ENCODE results near the gene HYAL3.

HYAL3 gene, protein sequence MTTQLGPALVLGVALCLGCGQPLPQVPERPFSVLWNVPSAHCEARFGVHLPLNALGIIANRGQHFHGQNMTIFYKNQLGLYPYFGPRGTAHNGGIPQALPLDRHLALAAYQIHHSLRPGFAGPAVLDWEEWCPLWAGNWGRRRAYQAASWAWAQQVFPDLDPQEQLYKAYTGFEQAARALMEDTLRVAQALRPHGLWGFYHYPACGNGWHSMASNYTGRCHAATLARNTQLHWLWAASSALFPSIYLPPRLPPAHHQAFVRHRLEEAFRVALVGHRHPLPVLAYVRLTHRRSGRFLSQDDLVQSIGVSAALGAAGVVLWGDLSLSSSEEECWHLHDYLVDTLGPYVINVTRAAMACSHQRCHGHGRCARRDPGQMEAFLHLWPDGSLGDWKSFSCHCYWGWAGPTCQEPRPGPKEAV

DNA sequence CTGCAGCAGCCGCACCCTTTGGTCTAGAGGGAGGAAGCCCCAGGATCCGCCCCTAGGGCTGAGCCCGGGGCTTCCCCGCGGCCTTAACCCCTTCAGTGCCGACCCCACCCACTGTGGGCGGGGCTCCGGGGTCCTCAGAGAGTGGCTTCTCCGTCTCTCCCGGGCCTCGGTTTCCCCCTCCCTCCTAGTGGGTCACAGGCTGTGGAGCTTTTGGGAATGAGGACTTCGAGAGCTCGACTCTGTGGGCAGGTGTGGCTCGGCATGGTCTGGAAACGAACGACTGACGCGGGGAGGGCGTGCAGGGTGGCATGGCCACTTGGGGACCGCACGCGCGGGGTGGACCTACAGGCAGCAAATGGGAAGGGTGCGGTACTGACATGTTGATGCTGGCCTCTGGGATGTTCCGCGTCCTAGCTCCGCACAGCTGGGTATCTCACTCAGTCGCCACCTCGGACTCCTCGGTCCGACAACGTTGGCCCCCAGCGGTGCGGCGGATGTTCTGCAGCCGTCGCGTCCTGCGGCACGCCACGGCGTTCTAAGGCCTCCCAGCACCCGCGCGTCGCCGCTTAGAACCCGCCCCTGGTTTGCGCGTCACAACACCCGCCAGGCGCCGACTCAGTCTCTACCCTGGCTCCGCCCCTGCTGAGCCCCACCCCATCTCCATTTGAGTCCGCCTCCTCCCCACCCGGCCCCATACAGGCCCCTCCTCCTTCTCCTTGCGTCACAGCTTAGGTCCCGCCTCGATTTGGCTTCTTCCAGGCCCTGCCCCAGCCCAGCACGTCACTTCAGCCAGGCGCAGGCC, at the start of gene HYAL3, which contains the start of gene NAA80:
Gene HYAL3, minus strand, starts transcription at position 570 of the 802 bp plus-strand sequence. CDS start 3,803 bp downstream, outside the sequence.
Gene NAA80, minus strand, starts transcription at position 570 of the 802 bp plus-strand sequence. CDS start 1,942 bp downstream, outside the sequence.
- peak; percentile 96 to 100 (median 99) for DNase-seq

DNA sequence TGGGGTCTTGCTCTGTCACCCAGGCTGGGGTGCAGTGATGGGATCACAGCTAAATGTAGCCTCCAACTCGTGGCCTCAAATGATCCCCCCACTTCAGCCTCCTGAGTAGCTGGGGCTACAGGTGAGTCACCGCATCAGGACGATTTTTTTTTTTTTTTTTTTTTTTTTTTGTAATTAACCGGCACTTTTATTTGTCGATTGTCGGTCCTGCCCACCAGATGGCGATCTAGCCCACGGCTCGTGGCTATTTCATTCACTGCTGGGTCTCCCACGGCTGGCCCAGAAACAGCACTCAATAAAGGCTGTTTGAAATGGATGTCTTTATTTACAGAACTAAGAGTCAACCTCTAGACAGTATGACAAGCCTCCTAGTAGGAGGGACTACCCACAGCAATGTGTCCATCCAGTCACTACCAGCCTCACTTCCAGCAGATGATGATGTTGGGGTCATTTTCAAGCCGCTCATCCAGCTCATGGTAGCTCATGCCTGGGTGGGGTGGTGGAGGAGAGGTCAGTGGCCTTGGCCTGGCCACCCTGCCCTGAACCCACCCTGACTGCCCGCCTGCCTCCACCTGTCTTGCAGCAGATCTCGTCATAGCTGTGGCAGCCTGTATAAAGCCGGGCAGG, 48.1 kb upstream of the HYAL3 start:
- peak; percentile 45 to 71 (median 66) for DNase-seq

DNA sequence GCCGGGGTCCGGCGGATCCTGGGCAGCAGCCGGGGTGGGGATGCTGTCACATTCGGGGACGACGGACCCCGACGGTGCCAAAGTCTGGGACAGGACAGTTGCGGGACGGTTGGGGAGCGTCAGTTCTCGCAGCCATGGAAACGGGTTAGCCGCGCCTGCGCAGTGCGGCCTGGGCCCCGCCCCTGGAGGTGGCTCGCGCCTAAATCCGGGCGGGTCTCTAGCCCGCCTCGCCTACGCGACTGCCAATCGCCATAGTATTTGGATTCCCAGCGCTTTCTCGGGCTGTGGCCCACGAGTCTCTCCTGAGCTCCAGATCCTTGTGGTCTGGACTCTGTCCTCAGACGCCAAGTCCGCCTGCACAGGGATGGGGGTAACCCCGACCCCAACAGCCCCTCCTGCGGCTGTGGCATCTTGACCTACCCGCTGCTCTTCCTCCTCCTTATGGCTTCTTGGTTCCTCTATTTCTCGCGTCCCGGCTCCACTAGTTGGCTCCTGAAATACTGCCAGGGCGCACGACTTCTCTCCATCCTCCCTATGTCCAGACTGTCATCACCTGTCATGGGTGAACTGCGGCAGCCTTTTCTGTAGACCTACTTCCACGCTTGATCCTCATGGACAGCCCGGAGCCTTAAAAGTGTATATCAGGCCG, 46.5 kb upstream of the HYAL3 start, which contains the start of gene ZMYND10:
Gene ZMYND10, minus strand, starts transcription at position 147 of the 649 bp plus-strand sequence. CDS start 153 bp downstream, outside the sequence.
- DNase-seq: peak; percentile 52 to 75 (median 72)

DNA sequence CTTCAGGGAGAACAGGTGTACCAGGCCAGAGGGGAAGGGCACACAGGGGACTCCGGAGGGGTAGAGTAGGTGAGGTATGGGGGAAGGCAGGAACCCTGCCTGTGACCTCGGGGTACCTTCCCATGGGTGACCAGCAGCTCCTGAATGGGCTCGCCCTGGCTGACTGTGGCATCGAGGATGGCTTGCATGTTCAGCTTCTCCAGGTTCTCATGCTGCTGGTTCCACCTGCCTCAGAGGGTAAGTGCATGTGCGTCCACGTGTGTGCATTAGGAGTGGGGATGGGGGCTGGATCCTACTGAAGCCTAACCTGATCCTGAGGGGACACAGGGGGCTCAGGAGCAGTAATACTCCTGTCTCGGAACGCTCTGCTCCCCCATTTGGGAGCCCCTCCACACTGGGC, 45.8 kb upstream of the HYAL3 start:
- DNase-seq: no peak

DNA sequence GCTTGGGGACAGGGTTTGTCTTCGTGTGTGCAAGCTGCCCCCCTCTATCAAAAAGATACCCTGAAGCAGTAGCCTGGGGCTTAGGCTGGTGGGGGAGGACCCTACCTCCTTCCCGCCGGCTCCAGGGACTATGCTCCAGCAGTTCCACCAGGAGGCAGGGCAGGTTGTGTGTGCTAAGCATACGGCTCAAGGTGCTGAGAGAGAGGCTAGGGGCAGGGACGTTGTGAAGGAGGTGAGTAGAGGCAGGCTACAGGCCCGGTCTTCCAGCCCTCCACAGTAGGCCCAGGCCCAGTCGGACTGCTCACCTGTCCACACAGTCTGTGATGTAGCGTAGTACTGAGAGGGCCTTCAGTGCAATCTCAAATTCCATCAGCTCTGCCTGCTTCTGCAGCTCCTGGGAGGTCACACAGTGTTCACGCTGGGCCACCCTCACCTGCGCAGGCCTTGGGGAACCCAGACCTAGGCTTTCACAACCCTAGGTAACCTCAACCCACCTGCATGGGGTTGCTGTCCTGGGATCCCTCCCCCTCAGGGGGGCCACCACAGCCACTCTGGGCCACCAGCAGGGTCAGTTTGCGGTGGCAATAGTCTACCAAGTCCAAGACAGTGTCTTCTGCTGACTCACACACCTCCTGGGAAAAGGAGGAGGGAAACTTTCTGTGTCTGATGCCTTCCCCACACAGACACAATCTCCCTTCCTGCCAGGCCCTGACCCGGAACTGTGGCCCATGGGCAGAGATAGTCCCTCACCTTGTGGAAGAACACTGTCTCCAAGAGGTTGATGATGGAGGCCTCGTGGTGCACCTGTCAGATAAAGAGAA, 43.8 kb upstream of the HYAL3 start:
- no peak for DNase-seq

DNA sequence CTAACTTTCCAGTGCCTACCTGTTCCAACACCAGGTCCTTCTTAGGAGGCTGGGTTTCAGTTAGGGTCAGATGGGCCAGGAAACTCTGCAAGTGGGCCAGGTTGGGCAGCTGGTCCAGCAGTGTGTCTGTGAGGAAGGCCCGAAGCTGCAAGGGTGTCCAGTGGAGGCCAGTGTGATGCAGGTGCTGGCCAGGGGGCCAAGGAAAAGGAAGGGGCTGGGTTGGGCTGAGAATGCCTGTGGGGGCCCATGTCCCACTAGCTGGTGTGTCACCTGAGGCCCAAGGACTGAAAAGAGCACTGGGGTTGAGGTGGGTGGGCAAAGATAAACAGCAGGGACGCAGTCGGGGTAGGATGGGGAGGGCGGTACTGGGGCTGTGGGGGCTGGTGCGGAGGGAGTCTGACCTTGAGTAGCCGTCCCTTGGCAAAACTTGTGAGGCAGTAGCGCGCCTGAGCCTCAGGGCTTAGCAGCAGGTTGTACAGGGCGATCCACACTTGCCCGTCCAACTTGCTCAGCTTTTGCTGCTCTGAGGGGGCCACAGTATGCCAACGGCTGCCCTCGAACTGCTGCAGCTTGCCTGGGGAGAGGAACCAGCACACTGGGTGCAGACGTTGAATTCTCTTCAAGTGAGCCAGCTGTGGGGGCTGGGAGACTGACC, 42.9 kb upstream of the HYAL3 start:
- DNase-seq: no peak

DNA sequence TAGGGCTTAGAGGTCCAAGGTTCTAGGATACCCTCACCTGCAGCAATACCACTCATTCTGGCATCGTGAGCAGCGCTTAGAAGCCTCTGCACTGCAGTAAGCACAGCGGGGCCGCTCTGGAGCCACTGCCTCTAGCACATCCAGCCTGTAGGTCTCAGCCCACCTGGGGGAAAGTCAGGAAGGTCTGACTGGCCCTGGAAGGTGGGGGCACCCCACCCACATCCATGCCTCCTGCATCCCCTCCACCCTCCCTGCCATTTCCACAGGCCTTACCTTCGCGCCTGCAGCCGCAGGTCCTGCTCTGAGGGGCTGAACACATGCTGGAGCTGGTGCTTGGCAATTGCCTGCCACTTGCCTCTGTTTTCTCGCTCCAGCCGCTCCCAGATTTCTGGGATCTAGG, 42.3 kb upstream of the HYAL3 start:
- DNase-seq: no peak

DNA sequence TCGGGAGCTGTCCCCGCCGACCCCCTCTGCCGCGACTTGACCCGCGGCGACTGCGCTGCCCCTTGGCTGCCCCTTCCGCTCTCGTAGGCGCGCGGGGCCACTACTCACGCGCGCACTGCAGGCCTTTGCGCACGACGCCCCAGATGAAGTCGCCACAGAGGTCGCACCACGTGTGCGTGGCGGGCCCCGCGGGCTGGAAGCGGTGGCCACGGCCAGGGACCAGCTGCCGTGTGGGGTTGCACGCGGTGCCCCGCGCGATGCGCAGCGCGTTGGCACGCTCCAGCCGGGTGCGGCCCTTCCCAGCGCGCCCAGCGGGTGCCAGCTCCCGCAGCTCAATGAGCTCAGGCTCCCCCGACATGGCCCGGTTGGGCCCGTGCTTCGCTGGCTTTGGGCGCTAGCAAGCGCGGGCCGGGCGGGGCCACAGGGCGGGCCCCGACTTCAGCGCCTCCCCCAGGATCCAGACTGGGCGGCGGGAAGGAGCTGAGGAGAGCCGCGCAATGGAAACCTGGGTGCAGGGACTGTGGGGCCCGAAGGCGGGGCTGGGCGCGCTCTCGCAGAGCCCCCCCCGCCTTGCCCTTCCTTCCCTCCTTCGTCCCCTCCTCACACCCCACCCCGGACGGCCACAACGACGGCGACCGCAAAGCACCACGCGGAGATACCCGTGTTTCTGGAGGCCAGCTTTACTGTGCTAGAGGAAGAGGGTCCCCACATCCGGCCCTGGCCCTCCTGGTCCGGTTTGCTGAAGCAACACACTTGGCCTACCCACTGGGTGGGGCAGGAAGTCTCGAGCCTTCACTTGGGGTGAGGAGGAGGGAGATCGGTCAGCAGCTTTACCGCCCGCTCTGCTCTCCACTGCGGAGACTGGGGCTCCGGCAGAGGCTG, 41.5 kb upstream of the HYAL3 start, which contains the start of gene RASSF1:
Gene RASSF1, minus strand, starts transcription at position 389 of the 882 bp plus-strand sequence. Its CDS starts 31 bp downstream, at position 358.
- peak in 5 of 6 experiments; percentile 24 to 58 (median 36) for DNase-seq

DNA sequence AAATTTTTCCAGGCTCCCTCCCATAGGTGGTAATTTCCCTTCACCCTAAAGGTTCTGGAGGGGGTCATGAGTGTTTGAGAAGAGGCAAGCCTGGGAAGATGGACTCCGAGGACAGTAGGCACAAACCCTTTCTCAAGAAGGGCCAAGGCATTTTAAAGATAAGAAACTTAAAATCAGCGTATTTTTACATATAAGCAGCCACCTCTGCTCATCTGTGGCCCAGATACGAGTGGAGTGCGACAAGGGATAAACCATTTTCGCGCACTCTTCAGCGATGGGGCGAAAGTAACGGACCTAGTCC, 40.9 kb upstream of the HYAL3 start:
- DNase-seq: no peak

DNA sequence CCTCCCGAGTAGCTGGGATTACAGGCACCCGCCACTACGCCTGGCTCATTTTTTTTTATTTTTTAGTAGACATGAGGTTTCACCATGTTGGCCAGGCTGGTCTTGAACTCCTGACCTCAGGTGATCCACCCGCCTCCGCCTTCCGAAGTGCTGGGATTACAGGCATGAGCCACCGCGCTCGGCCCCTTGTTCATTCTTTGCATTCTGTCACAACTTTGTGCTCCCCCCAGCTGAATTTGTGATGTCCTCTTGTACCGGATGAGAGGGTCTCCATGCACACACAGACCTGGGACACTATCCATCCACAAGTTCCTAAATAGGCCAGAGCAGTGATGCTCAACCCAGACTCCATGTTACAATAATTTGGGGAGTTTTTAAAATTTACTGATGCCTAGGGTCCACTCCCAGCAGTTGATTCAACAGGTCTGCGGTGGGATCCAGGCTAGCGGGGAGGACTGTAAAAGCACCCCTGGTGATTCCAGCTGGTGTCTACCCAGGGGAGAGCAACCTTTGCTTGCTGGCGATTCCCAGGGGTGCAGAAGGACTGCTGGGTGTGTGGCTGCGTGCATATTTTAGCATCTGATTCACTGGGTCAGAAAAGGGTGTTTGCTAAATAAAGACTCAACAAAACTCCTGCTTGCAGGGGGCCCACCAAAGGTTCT, 40.4 kb upstream of the HYAL3 start:
- DNase-seq: no peak

DNA sequence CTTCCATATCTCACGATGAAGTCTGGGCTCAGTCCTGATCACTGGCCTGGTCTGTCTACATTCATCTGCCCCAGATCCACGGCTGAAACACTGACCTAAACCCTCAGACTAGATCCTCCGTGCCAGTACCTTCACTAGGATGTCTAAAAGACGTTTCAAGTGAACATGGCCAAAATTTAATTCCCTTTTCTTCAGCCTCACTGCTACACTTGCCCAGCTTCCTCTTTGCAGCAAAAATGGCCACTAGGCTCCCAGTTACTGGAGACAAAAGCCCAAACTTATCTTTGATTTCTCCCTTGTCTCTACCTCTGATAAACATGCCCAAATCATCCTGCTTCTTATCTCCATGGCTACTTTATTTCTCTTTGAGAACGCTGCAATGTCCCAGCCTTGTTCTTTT, 39.8 kb upstream of the HYAL3 start:
- DNase-seq: no peak

DNA sequence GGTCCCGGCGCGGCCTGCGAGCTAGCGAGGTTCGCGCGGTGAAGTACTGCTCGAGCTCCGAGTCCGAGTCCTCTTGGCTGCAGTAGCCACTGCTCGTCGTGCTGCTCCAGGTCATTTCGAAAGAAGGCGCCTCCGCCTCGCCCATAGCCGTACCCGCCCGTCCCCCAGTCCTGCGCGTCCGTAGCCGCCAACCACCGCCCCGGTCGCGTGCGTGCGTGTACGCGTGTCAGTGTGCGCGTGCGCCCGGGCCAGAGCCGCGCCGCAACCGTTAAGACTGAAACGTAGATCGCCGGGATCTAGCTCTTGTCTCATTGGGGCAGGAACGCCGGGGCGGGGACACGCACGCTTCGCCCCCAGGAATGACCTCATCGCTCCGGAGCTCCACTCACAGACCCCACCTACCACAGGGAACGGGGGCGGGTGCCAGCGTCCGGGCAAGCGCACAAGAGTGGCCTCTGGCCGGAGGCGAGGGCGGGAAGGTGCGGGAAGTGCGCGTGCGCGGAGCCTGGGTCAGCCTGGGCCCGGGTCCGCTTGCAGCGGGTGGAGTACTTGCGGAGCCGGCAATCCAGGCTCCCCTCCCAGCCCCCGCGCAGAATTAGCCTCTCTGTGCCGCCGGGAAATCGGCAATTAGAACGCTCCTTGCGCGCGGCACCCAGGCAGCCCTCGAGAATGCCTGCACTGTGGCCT, 38.1 kb upstream of the HYAL3 start:
- peak; percentile 84 to 94 (median 88) for DNase-seq

DNA sequence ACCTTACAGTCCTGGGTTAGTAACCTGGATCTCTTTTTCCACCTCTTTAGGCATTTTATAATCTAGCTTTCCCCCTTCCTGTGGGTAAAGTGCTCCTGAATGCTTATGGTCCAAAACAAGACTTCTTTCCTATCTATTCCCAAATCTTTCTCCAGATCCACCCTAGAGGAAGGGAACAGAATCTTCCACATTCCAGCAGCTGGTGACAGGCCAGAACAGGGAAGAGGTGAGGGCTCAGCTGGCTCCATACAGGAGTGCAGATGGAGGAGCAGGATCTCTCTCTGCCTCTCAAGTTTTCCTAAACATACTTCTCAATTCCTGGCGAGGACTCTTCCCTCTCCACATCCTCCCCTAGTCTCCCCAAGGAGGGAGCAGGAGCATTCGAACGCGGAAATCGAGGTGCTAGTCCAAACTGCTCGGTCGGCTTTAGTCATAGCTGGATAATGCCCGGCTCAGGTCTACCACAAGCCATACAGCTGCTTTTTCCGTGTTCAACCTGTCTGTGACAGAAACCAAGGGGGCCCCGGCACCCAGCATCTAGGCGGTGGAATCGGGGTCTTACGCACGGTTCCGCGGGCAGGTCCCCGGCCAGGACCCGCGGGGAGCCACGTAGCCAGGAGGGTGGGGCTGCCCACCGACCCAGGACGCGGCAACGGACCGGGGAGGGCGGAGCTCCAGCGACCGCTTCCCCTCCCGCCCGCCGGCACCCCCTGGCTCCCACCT, 37.4 kb upstream of the HYAL3 start:
- no peak for DNase-seq

DNA sequence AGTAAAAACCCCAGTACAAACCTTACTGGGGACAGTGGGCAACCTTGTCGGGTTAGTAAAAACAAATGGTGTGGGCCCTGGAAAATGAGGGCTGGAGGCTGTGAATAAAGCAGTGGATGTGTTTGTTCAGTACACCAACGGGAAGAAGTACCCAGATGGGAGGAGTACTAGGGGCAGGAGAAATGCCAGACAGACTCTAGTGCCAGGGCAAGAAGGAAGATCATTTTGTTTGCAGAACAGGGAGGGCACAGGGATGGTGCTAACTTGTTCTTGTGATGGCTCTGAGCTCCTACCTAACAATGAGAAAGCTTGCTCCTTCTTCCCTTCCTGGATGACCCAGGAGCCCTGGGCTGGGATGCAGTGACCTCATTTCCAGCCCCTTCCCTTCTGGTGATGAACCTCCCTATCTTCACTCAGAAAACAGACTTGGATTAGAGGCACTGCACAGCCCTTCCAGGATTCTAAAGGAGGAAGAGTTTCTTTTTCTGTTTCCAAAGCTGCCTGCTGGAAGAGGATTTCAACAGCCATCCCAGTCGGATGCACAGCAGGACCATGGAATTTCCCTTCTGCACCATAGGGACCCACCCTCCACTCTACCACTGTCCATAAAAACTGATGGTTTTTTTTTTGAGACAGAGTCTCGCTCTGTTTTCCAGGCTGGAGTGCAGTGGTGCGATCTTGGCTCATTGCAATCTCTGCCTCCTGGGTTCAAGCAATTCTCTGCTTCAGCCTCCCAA, 35.3 kb upstream of the HYAL3 start:
- no peak for DNase-seq

DNA sequence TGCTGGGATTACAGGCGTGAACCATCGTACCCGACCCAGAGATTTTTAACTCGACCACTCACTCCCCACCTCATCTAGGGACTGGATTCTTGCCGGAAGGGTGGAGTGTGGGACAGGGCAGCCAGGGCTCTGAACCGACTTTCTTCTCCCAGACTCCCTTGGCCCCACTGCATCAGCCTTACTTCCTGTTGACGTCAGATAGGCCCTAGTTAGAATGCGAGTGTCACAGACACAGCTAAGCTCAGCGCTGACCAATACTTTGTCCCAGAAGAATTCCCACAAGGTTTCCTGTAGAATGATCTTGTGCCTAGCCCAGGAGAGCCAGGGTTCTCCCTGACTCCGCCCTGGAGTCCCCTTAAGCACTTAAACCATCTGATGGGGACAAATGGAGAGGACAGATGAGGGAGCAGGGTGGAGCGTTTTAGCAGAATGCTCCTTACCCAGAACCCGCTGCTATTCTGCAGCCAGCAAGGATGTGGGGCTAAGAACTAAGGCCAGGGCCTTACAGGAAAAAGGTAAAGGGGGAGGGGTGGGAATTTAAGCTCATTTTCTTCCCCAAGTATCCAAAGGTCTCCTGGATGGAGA, 34.6 kb upstream of the HYAL3 start:
- DNase-seq: no peak

DNA sequence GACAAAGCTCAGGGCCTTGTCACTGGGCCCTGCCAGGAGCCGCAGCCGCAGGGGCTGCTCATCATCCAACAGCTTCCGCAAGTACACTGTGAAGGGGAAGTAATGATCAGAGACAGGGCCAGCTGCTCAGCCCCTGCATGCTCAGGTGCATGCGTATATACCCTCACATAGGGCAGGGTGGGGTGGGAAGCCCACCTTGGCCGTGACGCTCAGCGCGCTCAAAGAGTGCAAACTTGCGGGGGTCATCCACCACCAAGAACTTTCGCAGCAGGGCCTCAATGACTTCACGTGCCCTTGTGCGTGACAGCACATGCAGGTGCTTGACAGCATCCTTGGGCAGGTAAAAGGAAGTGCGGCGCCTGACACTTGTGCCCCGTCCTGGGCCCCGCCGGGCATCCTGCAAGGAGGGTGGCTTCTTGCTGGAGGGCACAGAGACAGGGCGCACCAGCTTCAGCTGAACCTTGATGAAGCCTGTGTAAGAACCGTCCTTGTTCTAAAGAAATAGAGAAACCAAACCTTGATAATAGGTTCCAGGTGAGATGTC, 32.2 kb upstream of the HYAL3 start:
- no peak for DNase-seq

DNA sequence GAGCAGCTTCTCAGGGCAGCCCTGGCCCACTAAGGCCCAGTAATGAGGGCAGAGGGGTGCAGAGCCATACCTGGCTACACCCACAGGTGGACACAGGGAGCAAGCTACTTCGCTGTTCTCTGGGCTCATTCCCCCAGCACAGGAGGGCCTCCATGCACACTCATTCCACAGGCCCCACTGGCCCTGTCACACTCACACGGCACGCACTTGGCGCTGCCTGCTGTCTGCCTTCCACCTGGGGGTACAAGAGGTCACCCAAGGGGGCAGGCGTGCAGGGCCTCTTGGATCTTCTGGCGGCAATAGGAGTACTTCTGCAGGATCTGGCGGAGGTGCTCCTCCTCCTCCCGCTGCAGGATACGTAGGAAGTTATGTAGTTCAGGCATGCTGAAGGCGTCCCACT, 31.1 kb upstream of the HYAL3 start:
- DNase-seq: no peak
